ENCODE data around the gene DSTYK. TPM values are rescaled to one million over a fixed set of nuclear protein-coding genes. Genes with fewer than 3 reads are reported as not detected.
"Not testable (repeated sequence)": the region's sequence is repeated elsewhere in the genome, so short reads cannot be mapped to it uniquely, and the experiment has no call there.

The DSTYK gene
- total RNA-seq, 1 donor from 2014 or later: 11.7 TPM

DNA sequence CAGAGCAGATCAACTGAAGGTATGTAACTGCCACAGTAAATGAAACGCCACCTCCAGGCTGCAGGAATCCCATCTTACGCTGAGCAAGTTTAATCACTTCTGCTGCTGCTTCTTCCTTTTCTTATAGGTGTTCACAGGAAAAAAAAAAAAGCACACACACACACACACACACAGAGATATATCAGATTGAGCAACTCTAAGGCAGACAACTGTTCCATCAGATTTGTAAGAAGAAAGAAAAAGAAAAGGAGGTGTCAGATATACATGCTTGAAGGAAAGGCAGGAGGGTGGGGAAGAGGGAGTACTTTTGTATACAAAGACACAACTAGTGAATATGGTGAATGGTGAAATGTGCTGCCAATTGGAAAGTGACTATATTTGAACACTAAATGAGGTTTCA is 28.6 kb downstream of the DSTYK start:
- Mint-ChIP-seq H3K27me3 (no peaks in the 10 kb centered on the region), H3K36me3 (peaks cover 29% of the 10 kb centered on the region), H3K27ac (peak overlapping the region; percentile 10), H3K9me3 (no peaks in the 10 kb centered on the region), H3K4me1 (ENCODE audit: unreplicated experiment) (peaks cover 27% of the 10 kb centered on the region), H3K4me3 (no peak overlapping the region)
- no peak for DNase-seq (ENCODE audit: extremely low spot score, unreplicated experiment)
- TF ChIP-seq, protein P1, sequence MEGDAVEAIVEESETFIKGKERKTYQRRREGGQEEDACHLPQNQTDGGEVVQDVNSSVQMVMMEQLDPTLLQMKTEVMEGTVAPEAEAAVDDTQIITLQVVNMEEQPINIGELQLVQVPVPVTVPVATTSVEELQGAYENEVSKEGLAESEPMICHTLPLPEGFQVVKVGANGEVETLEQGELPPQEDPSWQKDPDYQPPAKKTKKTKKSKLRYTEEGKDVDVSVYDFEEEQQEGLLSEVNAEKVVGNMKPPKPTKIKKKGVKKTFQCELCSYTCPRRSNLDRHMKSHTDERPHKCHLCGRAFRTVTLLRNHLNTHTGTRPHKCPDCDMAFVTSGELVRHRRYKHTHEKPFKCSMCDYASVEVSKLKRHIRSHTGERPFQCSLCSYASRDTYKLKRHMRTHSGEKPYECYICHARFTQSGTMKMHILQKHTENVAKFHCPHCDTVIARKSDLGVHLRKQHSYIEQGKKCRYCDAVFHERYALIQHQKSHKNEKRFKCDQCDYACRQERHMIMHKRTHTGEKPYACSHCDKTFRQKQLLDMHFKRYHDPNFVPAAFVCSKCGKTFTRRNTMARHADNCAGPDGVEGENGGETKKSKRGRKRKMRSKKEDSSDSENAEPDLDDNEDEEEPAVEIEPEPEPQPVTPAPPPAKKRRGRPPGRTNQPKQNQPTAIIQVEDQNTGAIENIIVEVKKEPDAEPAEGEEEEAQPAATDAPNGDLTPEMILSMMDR (conservative IDR thresholded peaks at IDR 0.05): no peak

DNA sequence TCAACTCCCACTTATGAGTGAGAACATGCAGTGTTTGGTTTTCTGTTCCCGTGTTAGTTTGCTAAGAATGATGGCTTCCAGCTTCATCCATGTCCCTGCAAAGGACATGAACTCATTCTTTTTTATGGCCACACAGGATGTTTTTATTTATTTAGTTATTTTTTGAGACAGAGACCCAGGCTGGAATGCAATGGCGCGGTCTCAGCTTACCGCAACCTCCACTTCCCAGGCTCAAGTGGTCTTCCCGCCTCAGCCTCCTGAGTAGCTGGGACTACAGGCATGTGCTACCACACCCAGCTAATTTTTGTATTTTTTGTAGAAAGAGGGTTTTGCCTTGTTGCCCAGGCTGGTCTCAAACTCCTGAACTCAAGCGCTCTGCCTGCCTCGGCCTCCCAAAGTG is 31.2 kb downstream of the DSTYK start:
- not testable (repeated sequence) for H3K27ac Mint-ChIP-seq; DNase-seq (ENCODE audit: extremely low spot score, unreplicated experiment); H3K9me3 Mint-ChIP-seq; H3K4me3 Mint-ChIP-seq; H3K27me3 Mint-ChIP-seq
- Mint-ChIP-seq H3K4me1 (ENCODE audit: unreplicated experiment) (peaks cover 12% of the 10 kb centered on the region), H3K36me3 (peaks cover 21% of the 10 kb centered on the region)

GRCh38 chr1:205179842-205180241 is 31.7 kb downstream of the DSTYK start:
- TF ChIP-seq, protein P1 (conservative IDR thresholded peaks at IDR 0.05): no peak
- H3K4me1 Mint-ChIP-seq (ENCODE audit: unreplicated experiment): peaks cover 12% of the 10 kb centered on the region
- H3K4me3 Mint-ChIP-seq: no peak overlapping the region
- H3K27ac Mint-ChIP-seq: no peak overlapping the region
- H3K9me3 Mint-ChIP-seq: no peaks in the 10 kb centered on the region
- H3K27me3 Mint-ChIP-seq: no peaks in the 10 kb centered on the region
- H3K36me3 Mint-ChIP-seq: peaks cover 21% of the 10 kb centered on the region
- DNase-seq (ENCODE audit: extremely low spot score, unreplicated experiment): no peak

DNA sequence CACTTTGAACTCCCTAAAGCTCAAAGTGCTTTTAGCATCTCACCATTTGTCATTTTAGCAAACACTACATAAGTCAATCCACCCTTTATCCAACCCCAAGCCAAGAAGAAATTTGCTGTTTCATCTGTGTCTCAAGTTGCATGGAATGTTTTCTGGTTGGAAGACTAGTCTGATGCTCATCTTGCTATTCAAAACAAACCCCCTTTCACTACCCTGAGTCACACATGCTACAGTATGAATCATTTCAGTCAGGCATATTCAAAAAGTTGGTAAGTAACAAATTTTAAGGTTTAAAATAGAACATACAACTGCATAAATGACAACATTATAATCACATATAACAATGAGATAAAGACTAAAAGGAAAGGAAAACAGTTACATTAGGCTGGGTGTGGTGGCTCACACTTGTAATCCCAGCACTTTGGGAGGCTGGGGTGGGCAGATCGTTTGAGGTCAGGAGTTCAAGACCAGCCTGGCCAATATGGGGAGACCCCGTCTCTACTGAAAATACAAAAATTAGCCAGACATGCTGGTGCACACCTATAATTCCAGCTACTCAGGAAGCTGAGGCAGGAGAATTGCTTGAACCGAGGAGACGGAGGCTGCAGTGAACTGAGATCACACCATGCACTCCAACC is 38.7 kb downstream of the DSTYK start:
- Mint-ChIP-seq H3K27ac (no peak overlapping the region), H3K4me3 (no peak overlapping the region), H3K27me3 (no peaks in the 10 kb centered on the region), H3K4me1 (ENCODE audit: unreplicated experiment) (peaks cover 4% of the 10 kb centered on the region), H3K36me3 (peaks cover 17% of the 10 kb centered on the region), H3K9me3 (no peaks in the 10 kb centered on the region)
- DNase-seq (ENCODE audit: extremely low spot score, unreplicated experiment): no peak
- TF ChIP-seq, protein P1 (conservative IDR thresholded peaks at IDR 0.05): no peak

DNA sequence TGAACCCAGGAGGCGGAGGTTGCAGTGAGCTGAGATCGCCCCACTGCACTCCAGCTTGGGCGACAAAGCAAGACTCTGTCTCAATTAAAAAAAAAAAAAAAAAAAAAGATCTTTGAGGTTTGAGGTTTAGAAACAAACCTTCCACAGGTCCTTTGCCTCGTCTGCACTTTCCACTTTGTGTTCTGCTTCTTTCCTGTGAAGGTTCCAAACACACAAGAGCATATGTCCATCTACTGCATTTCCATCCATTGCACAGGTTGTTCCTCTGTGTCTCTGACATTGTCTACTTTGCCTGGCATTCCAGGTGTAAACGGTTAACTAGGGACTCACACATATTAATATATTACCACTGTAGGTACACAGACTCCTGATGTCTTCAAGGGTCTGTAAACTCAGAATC is 40.1 kb downstream of the DSTYK start:
- no peak overlapping the region for H3K4me3 Mint-ChIP-seq
- peaks cover 4% of the 10 kb centered on the region for H3K4me1 Mint-ChIP-seq (ENCODE audit: unreplicated experiment)
- H3K27me3 Mint-ChIP-seq: no peaks in the 10 kb centered on the region
- TF ChIP-seq, protein P1 (conservative IDR thresholded peaks at IDR 0.05): no peak
- DNase-seq (ENCODE audit: extremely low spot score, unreplicated experiment): no peak
- no peak overlapping the region for H3K27ac Mint-ChIP-seq
- H3K9me3 Mint-ChIP-seq: no peaks in the 10 kb centered on the region
- H3K36me3 Mint-ChIP-seq: peaks cover 18% of the 10 kb centered on the region

DNA sequence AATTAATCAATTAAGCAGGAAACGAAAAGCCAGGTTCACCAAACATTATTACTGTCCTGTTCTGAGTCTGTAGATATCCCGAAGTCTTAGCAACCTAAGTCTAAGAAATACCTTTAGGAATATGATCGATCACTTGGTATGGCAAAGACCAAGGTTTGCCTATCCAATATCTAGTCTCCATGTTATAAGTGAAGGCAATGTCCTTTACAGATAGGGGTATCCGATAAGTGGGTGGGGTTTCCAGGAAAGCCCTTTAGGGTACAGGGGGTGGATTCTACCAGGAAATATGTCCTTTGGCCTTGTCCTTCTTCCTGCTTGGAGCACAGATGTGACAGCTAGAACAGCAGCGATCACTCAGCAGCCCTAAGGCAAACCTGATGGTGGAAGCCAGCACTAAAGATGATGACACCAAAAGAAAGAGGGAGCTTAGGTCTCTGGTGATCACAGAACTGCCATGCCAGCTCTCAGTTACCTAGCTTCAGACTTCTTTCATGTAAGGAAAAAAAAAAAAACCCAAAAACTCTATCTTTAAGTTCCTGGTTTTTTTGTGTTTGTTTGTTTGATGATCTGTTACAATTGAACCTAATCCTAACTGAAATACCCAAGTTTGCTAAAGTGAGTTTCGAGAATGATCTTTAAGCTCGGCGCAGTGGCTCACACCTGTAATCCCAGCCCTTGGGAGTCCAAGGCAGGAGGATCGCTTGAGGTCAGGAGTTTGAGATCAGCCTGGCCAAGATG is 40.8 kb downstream of the DSTYK start:
- Mint-ChIP-seq H3K4me3 (no peak overlapping the region), H3K4me1 (ENCODE audit: unreplicated experiment) (peaks cover 4% of the 10 kb centered on the region), H3K9me3 (no peaks in the 10 kb centered on the region), H3K36me3 (peaks cover 19% of the 10 kb centered on the region), H3K27me3 (no peaks in the 10 kb centered on the region), H3K27ac (no peak overlapping the region)
- DNase-seq (ENCODE audit: extremely low spot score, unreplicated experiment): no peak
- TF ChIP-seq, protein P1 (conservative IDR thresholded peaks at IDR 0.05): no peak
